Activated CD8-positive, alpha-beta memory T cell treated with anti-CD3 and anti-CD28 coated beads, Interleukin-2, amount 50 U/mL, for 24 hours (primary cell): ENCODE measurements around the gene OPRL1.

Experiments
- DNase-seq: peaks from one replicate; pipeline ENCODE4 v3.0.0-alpha.2; 2020; ENCODE audit errors: extremely low read depth

Gene OPRL1

GRCh38 chr20:64144144-64144912, 64.4 kb downstream of the OPRL1 start:
- no peak for DNase-seq

DNA sequence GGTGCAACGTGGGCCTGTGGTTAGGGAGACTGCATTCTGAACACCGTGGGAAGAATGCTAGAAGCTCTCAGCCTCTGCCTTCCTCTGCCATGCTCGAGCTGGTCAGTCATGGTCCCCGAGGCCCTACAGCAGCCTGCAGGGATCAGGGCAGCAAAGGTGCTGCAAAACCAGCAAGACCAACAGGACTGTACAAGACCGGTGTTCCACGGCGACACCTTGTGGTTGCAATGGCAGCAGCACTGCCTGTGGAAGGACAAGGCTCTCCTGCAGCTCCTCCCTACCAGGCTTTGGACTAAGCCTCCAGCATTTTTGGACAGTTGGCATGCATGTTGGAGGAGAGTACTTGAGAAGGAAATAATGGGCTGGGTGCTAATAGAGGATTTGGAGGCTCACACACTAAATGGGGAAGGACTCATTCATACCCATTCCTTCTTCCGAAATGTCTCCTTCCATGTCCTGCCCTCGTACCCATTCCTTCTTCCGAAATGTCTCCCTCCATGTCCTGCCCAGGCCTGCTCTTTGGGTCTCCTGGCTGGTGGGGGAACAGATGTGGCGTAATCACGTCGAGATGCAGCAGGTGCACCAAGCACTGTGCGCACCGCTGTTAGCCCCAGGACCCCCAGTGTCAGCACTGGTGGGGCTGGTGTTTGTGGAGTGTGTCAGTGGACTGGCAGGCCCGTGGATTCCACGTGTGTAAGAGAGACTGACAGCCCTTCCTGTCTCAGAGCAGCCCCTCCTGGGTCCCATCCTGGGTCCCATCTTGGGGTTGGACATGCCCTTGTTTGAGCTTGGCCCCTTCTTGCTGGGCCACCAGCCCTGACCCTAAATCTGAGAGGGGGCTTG, 65.8 kb downstream of the OPRL1 start:
- no peak for DNase-seq

DNA sequence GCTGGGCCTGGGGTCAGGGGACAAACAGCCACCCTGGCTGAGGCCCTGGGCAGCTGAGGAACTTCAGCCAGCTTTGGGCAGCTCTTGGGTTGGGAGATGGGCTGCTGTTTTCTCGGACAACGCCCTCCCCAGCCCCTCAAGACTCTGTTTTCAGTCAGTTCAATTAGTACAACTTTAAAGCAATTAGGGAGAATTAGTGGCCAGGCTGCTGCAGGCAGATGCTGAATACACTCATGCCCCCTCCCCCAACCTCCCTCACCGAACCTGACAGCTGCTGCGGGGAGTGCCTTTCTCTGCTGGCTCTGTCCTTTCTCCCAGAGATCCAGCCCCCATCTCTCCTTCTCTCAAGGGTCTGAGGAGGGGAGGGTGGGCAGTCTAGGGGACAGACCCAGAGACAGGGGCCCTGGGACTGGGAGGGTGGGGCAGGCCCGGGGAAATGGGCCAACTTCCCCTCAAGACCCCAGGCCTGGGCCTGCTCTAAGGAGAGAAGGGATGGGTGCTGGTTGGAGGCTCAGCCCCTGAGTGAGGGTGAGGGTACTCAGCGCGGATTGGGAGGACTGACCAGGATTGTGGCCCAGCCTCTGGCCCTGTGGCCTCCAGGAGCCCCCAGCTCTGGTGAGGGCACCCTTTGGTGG, 66.5 kb downstream of the OPRL1 start:
- DNase-seq, result no peak

DNA sequence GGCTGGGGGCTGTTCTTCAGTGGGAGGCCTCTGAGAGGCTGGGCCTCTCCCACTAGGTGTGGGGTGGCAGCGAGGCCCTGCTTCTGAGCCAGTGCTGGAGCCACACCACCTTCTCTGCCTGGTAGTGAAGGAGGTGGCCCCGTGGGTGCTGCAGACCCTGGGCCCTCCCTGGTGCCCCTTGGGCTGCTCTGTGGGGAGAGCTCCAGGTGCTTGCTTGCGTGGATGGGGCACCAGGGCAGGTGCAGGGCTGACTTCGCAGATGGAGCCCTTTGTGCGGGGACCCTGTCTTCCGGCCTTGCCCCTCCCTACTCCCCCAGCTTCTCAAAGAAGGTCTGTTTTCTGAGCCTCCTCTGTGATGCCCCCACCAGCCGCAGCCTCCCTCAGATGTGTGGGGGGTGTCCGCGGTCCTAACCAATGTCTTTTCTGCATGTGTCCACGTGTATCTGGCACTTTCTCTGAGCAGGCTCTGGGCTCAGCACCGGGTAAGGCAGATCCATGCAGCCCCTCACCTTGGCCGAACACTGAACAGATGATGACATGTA, 67.1 kb downstream of the OPRL1 start:
- no peak for DNase-seq

DNA sequence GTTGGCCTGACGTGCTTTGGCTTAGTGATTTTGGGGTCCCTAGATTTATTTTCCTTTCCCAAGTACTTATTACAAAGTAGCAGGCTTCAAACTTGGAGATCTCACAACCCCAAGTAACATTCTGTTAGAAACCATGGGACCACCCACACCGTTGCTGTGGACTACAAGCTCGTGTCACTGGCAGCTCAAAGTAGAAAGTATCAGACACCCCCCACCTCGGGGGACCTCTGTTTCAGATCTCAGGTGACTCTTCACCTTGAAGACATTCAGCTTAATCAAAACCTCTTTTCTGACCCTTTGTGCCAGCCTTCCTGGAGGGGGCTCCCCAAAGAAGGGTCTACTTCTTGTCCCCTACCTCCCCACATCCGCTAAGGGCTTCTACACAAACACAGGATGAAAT, 68.7 kb downstream of the OPRL1 start:
- no peak for DNase-seq

DNA sequence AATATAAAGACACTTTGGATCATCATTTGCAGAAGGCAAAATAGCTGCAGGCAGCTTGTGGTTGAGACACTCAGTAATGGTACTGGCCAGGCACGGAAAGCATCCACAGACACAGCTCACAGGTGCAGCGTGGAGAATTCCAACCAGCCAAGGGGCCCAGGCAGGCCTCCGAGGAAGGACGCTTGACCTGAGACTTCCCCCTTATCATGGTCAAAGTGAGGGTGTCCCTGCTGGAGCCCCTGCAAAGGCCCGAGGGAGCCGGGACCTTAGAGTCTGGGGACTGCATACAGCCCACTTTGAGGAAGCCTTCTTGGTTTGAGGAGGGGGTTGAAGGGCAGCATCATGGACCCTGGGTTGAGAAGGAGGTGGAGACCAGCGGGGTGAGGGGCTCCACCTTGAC, 69.3 kb downstream of the OPRL1 start:
- no peak for DNase-seq

- DNase-seq, result no peak
These were observed 70.1 kb downstream of the OPRL1 start for GRCh38 chr20:64149809-64150560.
